HepG2 (cell line): ENCODE measurements around the gene PACS2. TPM values are rescaled to one million over a fixed set of nuclear protein-coding genes. Genes with fewer than 3 reads are reported as not detected.
A peak's percentile ranks its signal among the peaks of the same experiment; 100 is the strongest.

ENCODE experiments used
- ATAC-seq: fragments of 200-7000 bp; cut with Tn5 transposase; 3 replicates; pipeline ENCODE4 v1.9.1; 2020; ENCODE audit warnings: mild to moderate bottlenecking, moderate library complexity
- BruUV-seq: library from RNA; stranded (reverse); fragments of 400-500 nt; replicated peaks from 2 replicates; lab custom pipeline; 2021; lab: Mats Ljungman, UMichigan
- CTCF ChIA-PET: fragments of 300-600 bp; formaldehyde crosslinking; extraction: SDS; loops from one replicate; lab custom pipeline; 2021; ENCODE audit warnings: low total read pairs, inconsistent platforms, low intra/inter-chr PET ratio; lab: Yijun Ruan, JAX
- POLR2A ChIA-PET: fragments of 350-600 bp; sonication (Branson Sonifier 250); formaldehyde crosslinking; loops from one replicate; lab custom pipeline; 2020; ENCODE audit warnings: antibody characterized with exemption, inconsistent platforms; lab: Yijun Ruan, JAX
- DNase-seq: peaks from one replicate; pipeline ENCODE4 v3.0.0-alpha.2; 2015; ENCODE audit warnings: low spot score
- FAIRE-seq: peaks from 3 replicates; lab custom pipeline; 2011; peaks lifted over from hg19 to GRCh38; lab: Jason Lieb, UNC
- H2AFZ ChIP-seq: one replicate; pipeline ENCODE4 v1.6.1; 2011; ENCODE audit warnings: low read length, inconsistent platforms
- H3K27ac ChIP-seq: fragments of 300-600 bp; 3 replicates; pipeline ENCODE4 v1.8.0; 2011; ENCODE audit warnings: mixed run types, mild to moderate bottlenecking, mixed read lengths, low read length, inconsistent platforms; ENCODE audit not compliant: insufficient read depth; ENCODE audit errors: extremely low read length
- H3K27me3 ChIP-seq, 2 experiments: fragments of 200-600 bp in 1 of 2; 2 replicates in 1 of 2; 3 replicates in 1 of 2; pipeline versions ENCODE4 v1.6.0 to v1.8.0; 2011; ENCODE audit warnings: low read length in 2 of 2, mild to moderate bottlenecking in 2 of 2, moderate library complexity in 2 of 2, inconsistent platforms in 1 of 2; ENCODE audit not compliant: insufficient read depth in 2 of 2, control insufficient read depth in 1 of 2
- H3K36me3 ChIP-seq, 2 experiments: fragments of 200-600 bp in 1 of 2; replicated peaks in 1 of 2; 2 replicates in 1 of 2; 3 replicates in 1 of 2; pipeline versions ENCODE4 v1.5.1 to v1.8.0; 2011; ENCODE audit warnings: low read length in 2 of 2, inconsistent platforms in 1 of 2; ENCODE audit not compliant: insufficient read depth in 2 of 2, control insufficient read depth in 1 of 2
- H3K4me1 ChIP-seq: 2 replicates; pipeline ENCODE4 v1.5.1; 2012; ENCODE audit warnings: low read length, inconsistent platforms; ENCODE audit not compliant: insufficient read depth
- H3K4me2 ChIP-seq: 2 replicates; pipeline ENCODE4 v1.6.0; 2011; ENCODE audit warnings: low read depth, low read length, inconsistent platforms
- H3K4me3 ChIP-seq, 3 experiments: fragments of 200-600 bp in 1 of 3; sonication (generic), shearing (Covaris generic) in 1 of 3; replicated peaks in 1 of 3; 2 replicates each; pipeline ENCODE4 v1.5.1; 2011 to 2016; ENCODE audit warnings: low read length in 3 of 3, inconsistent platforms in 2 of 3, low read depth in 2 of 3, mild to moderate bottlenecking in 2 of 3, control low read depth in 1 of 3, mixed read lengths in 1 of 3; ENCODE audit not compliant: insufficient read depth in 1 of 3
- H3K79me2 ChIP-seq: one replicate; pipeline ENCODE4 v1.6.1; 2011; ENCODE audit warnings: low read length, inconsistent platforms; ENCODE audit not compliant: insufficient read depth
- H3K9ac ChIP-seq: 2 replicates; pipeline ENCODE4 v1.6.0; 2011; ENCODE audit warnings: mild to moderate bottlenecking, low read depth, low read length, inconsistent platforms; ENCODE audit not compliant: insufficient read depth
- H3K9me3 ChIP-seq: 2 replicates; pipeline ENCODE4 v1.5.1; 2012; ENCODE audit warnings: mild to moderate bottlenecking, low read length
- H4K20me1 ChIP-seq: 2 replicates; pipeline ENCODE4 v1.6.0; 2011; ENCODE audit warnings: inconsistent platforms, mild to moderate bottlenecking, low read length, moderate library complexity; ENCODE audit not compliant: insufficient read depth
- AGO2 ChIP-seq: fragments of 200-400 bp; formaldehyde crosslinking; optimal IDR thresholded peaks from 2 replicates; pipeline ENCODE3; 2017; ENCODE audit warnings: mild to moderate bottlenecking, low read depth, low read length, moderate library complexity
- MBNL3 ChIP-seq: fragments of 250-450 bp; sonication (Bioruptor Pico); conservative IDR thresholded peaks from 2 replicates; pipeline ENCODE4 v1.8.0; 2022; ENCODE audit warnings: mild to moderate bottlenecking, inconsistent platforms
- ZMYM2 ChIP-seq: sonication (generic); formaldehyde crosslinking; IDR thresholded peaks from 2 replicates; pipeline ENCODE4 v1.8.0; 2022; ENCODE audit warnings: mild to moderate bottlenecking, missing genetic modification reagents
- ZNF10 ChIP-seq: sonication (generic); formaldehyde crosslinking; IDR thresholded peaks from 2 replicates; pipeline ENCODE4 v1.4.0; 2020; ENCODE audit warnings: mild to moderate bottlenecking, low read depth, missing genetic modification reagents, borderline replicate concordance
- ZNF576 ChIP-seq: sonication (generic); formaldehyde crosslinking; IDR thresholded peaks from 2 replicates; pipeline ENCODE4 v1.4.0; 2020; ENCODE audit warnings: mild to moderate bottlenecking, missing genetic modification reagents
- ZNF687 ChIP-seq: sonication (generic); formaldehyde crosslinking; IDR thresholded peaks from 2 replicates; pipeline ENCODE4 v1.5.1; 2020; ENCODE audit warnings: mild to moderate bottlenecking, missing genetic modification reagents, moderate library complexity
- WGBS: methylation state at CpG from one replicate; pipeline ENCODE4 v1.1.6; 2017; ENCODE audit warnings: low lambda C conversion rate; 5-methylcytosine and 5-hydroxymethylcytosine counted together
- in situ Hi-C: cut with HindIII; loops from 2 replicates; pipeline ENCODE4 v1.10.0; 2017; ENCODE audit warnings: low pct_unique_long_range_greater_than_20kb; ENCODE audit not compliant: extremely low pct_ligation_motif_present
- intact Hi-C: fragments of 100-400 bp; cut with micrococcal nuclease; formaldehyde crosslinking; loops from one replicate; pipeline ENCODE4 v1.10.0; 2022; ENCODE audit not compliant: unreplicated experiment
- polyA plus RNA-seq, 8 experiments: library from polyadenylated mRNA; depleted of rRNA in 3 of 8; stranded (reverse) in 7 of 8; unstranded in 1 of 8; fragments of >200 nt; fragmentation: Illumina TruSeq in 4 of 8; extraction: Trizol in 4 of 8; gene quantifications; 2 replicates each; pipeline versions ENCODE4 v1.2.1 to v1.2.3, GENCODE V29; 2011 to 2016; ENCODE audit warnings: low read depth in 4 of 8, missing spikeins in 1 of 8, mixed read lengths in 1 of 8; ENCODE audit not compliant: insufficient read depth in 1 of 8
- total RNA-seq, 5 experiments: library from RNA; depleted of rRNA; stranded (reverse); fragments of >200 nt; fragmentation: Illumina TruSeq; extraction: Trizol; gene quantifications; 2 replicates each; pipeline ENCODE4 v1.2.3, GENCODE V29; 2016; ENCODE audit warnings: low read depth in 1 of 5

The PACS2 gene
- total and polyA plus RNA-seq, 2 of the 13 experiments (the other 11 are each of a cell fraction or from before 2014, with no cell fraction given), result 23.6 to 27.6 TPM

GRCh38 chr14:105333020-105333490, 18.5 kb downstream of the PACS2 start:
- intact Hi-C loops, result no loop called here
- peaks cover 5% of the 10 kb centered on the region for H3K79me2 ChIP-seq
- 89% methylated on average over 8 of the region's 15 CpGs for WGBS
- H2AFZ ChIP-seq, result no peak overlapping the region
- H3K36me3 ChIP-seq, result no peaks in the 10 kb centered on the region; a peak in 1 of 5 replicates
- H3K4me3 ChIP-seq, result no peak overlapping the region
- peaks cover 8% of the 10 kb centered on the region; the same call in 1 of the 2 replicates for H3K4me1 ChIP-seq
- no peaks in the 10 kb centered on the region for H3K27me3 ChIP-seq
- H4K20me1 ChIP-seq, result peaks cover 4% of the 10 kb centered on the region; the same call in 1 of the 2 replicates
- TF ChIP-seq ZMYM2 (CRISPR knock-in tag) (no peak), ZNF10 (no peak)
- in situ Hi-C loops, result no loop called here
- no TSS peak for BruUV-seq
- H3K9ac ChIP-seq, result no peak overlapping the region
- FAIRE-seq (no peak), ATAC-seq (no peak; the same call in 2 of the 3 replicates), DNase-seq (no peak)
- ChIA-PET CTCF (no interaction called here), POLR2A (no interaction called here)
- H3K27ac ChIP-seq, result no peak overlapping the region
- no peaks in the 10 kb centered on the region for H3K9me3 ChIP-seq
- H3K4me2 ChIP-seq, result no peak overlapping the region

GRCh38 chr14:105333613-105334364, 19.2 kb downstream of the PACS2 start:
- Histone ChIP-seq H2AFZ (no peak overlapping the region), H3K27ac (no peak overlapping the region), H4K20me1 (peaks cover 4% of the 10 kb centered on the region; the same call in 1 of the 2 replicates), H3K4me3 (no peak overlapping the region), H3K9ac (no peak overlapping the region), H3K4me1 (peaks cover 8% of the 10 kb centered on the region; the same call in 1 of the 2 replicates), H3K9me3 (no peaks in the 10 kb centered on the region), H3K27me3 (no peaks in the 10 kb centered on the region), H3K4me2 (no peak overlapping the region), H3K36me3 (no peaks in the 10 kb centered on the region; a peak in 1 of 5 replicates), H3K79me2 (peaks cover 5% of the 10 kb centered on the region)
- TF ChIP-seq ZNF687, result 0 out of 2 replicates have a peak, but pooled peaks have one; percentile 13
- TF ChIP-seq AGO2, result peak; percentile 9
- TF ChIP-seq MBNL3 (CRISPR knock-in tag), result no peak
- TF ChIP-seq ZNF576 (CRISPR knock-in tag), result no peak
- CTCF ChIA-PET, result no interaction called here
- in situ Hi-C loops, result no loop called here
- POLR2A ChIA-PET, result interaction anchor here (0.8 kb wide), 1 partner anchor 33 kb away, joined by 4 read pairs; the partner anchor contains the start of gene BRF1
- FAIRE-seq (no peak), DNase-seq (no peak), ATAC-seq (no peak)
- intact Hi-C loops, result no loop called here
- WGBS, result 62% methylated on average over 7 of the region's 18 CpGs
- BruUV-seq, result no TSS peak
